G401.6 (cell line): ENCODE results near the gene PTPA.
A peak's percentile ranks its signal among the peaks of the same experiment; 100 is the strongest.
"Not testable (repeated sequence)": the region's sequence is repeated elsewhere in the genome, so short reads cannot be mapped to it uniquely, and the experiment has no call there.

Experiments
- FAIRE-seq: peaks from 2 replicates; lab custom pipeline; 2012; peaks lifted over from hg19 to GRCh38; lab: Jason Lieb, UNC

The PTPA gene

GRCh38 chr9:129177791-129178567 lies 66.8 kb downstream of the PTPA start, which contains the start of gene IER5L:
TSS of gene IER5L (minus strand) at chr9:129178261. CDS start at chr9:129178052, 209 bp downstream.
- FAIRE-seq, result peak; percentile 87

- peak; percentile 95 for FAIRE-seq
Observed at GRCh38 chr9:129178568-129179382, 67.6 kb downstream of the PTPA start.

GRCh38 chr9:129181246-129181645 lies 70.0 kb downstream of the PTPA start:
- FAIRE-seq, result no peak

- FAIRE-seq, result no peak
Observed at GRCh38 chr9:129182122-129182521, 70.9 kb downstream of the PTPA start.

GRCh38 chr9:129182625-129183494 lies 71.6 kb downstream of the PTPA start:
- FAIRE-seq, result no peak

- no peak for FAIRE-seq
Observed at GRCh38 chr9:129183495-129184218, 72.4 kb downstream of the PTPA start.

- no peak for FAIRE-seq
Observed at GRCh38 chr9:129184219-129184524, 73.0 kb downstream of the PTPA start.

GRCh38 chr9:129184596-129185122 lies 73.4 kb downstream of the PTPA start:
- FAIRE-seq, result no peak

- FAIRE-seq, result no peak
Observed at GRCh38 chr9:129185402-129185801, 74.2 kb downstream of the PTPA start.

- no peak for FAIRE-seq
Observed at GRCh38 chr9:129185991-129186390, 74.8 kb downstream of the PTPA start.

- no peak for FAIRE-seq
Observed at GRCh38 chr9:129187042-129187441, 75.8 kb downstream of the PTPA start.

GRCh38 chr9:129189971-129190370 lies 78.8 kb downstream of the PTPA start:
- FAIRE-seq, result not testable (repeated sequence)

- no peak for FAIRE-seq
Observed at GRCh38 chr9:129191234-129191633, 80.0 kb downstream of the PTPA start.

- no peak for FAIRE-seq
Observed at GRCh38 chr9:129193655-129194054, 82.4 kb downstream of the PTPA start.

GRCh38 chr9:129194221-129194620 lies 83.0 kb downstream of the PTPA start:
- FAIRE-seq, result no peak

GRCh38 chr9:129195606-129196005 lies 84.4 kb downstream of the PTPA start:
- no peak for FAIRE-seq

- not testable (repeated sequence) for FAIRE-seq
Observed at GRCh38 chr9:129197045-129197444, 85.8 kb downstream of the PTPA start.

GRCh38 chr9:129197978-129198318 lies 86.7 kb downstream of the PTPA start:
- FAIRE-seq, result no peak
